Measurements from ENCODE around the gene ENTPD1. TPM values are rescaled to one million over a fixed set of nuclear protein-coding genes. Genes with fewer than 3 reads are reported as not detected.

ENTPD1 gene
- polyA plus RNA-seq, 2 of the 4 experiments (the other 2 are of a cell fraction) = 0.08 to 0.14 TPM

DNA sequence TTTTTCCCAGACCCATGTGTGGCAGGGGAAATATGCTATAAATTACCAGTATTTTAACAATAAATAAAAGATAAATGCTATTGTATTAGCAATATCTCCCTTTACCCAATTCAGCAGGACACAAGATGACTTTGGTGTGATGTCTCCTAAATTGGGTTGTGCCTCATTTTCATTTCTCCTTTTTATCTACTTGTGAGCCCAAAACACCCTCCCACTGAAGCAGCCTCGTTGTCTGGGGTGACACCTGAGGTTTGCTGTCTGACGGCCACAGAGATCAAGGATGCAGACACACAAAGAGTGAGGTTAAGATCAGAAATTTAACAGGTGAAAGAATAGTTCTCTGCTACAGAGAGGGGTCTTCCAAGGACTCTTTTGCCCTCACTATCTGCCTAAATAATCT lies 124.7 kb downstream of the ENTPD1 start:
- TF ChIP-seq, protein P1, sequence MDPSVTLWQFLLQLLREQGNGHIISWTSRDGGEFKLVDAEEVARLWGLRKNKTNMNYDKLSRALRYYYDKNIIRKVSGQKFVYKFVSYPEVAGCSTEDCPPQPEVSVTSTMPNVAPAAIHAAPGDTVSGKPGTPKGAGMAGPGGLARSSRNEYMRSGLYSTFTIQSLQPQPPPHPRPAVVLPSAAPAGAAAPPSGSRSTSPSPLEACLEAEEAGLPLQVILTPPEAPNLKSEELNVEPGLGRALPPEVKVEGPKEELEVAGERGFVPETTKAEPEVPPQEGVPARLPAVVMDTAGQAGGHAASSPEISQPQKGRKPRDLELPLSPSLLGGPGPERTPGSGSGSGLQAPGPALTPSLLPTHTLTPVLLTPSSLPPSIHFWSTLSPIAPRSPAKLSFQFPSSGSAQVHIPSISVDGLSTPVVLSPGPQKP (IDR thresholded peaks at IDR 0.05; ENCODE audit: low read depth, low read length) = no peak
- TF ChIP-seq HOXB5 (CRISPR knock-in tag; IDR thresholded peaks at IDR 0.05) (no peak), RAD21 (conservative IDR thresholded peaks at IDR 0.05 in 1 of 2, IDR thresholded peaks at IDR 0.05 in 1 of 2) (no peak), NFE2L2 (conservative IDR thresholded peaks at IDR 0.05; ENCODE audit: low read length) (no peak), RNF2 (IDR thresholded peaks at IDR 0.05; ENCODE audit: borderline replicate concordance, low read depth) (no peak), SMC3 (IDR thresholded peaks at IDR 0.05) (no peak), HOXB13 (CRISPR knock-in tag; IDR thresholded peaks at IDR 0.05; ENCODE audit: low read depth) (no peak), HDAC2 (IDR thresholded peaks at IDR 0.05) (no peak), CHD2 (IDR thresholded peaks at IDR 0.05; ENCODE audit: low read length, partially characterized antibody) (no peak), RFX5 (IDR thresholded peaks at IDR 0.05) (no peak), POLR2A (IDR thresholded peaks at IDR 0.05; ENCODE audit: low read length) (no peak), MYC (IDR thresholded peaks at IDR 0.05; ENCODE audit: borderline replicate concordance, low read length) (no peak), CBX8 (IDR thresholded peaks at IDR 0.05) (no peak), ZFP36 (IDR thresholded peaks at IDR 0.05; ENCODE audit: borderline replicate concordance, partially characterized antibody) (no peak), MAFK (IDR thresholded peaks at IDR 0.05; ENCODE audit: partially characterized antibody) (no peak), BHLHE40 (IDR thresholded peaks at IDR 0.05; ENCODE audit: low read depth, low read length) (no peak)
- TF ChIP-seq, protein P2, sequence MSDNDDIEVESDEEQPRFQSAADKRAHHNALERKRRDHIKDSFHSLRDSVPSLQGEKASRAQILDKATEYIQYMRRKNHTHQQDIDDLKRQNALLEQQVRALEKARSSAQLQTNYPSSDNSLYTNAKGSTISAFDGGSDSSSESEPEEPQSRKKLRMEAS (IDR thresholded peaks at IDR 0.05) = no peak
- TF ChIP-seq, protein P3, sequence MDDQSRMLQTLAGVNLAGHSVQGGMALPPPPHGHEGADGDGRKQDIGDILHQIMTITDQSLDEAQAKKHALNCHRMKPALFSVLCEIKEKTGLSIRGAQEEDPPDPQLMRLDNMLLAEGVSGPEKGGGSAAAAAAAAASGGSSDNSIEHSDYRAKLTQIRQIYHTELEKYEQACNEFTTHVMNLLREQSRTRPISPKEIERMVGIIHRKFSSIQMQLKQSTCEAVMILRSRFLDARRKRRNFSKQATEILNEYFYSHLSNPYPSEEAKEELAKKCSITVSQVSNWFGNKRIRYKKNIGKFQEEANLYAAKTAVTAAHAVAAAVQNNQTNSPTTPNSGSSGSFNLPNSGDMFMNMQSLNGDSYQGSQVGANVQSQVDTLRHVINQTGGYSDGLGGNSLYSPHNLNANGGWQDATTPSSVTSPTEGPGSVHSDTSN (IDR thresholded peaks at IDR 0.05) = no peak
- TF ChIP-seq, protein P4, sequence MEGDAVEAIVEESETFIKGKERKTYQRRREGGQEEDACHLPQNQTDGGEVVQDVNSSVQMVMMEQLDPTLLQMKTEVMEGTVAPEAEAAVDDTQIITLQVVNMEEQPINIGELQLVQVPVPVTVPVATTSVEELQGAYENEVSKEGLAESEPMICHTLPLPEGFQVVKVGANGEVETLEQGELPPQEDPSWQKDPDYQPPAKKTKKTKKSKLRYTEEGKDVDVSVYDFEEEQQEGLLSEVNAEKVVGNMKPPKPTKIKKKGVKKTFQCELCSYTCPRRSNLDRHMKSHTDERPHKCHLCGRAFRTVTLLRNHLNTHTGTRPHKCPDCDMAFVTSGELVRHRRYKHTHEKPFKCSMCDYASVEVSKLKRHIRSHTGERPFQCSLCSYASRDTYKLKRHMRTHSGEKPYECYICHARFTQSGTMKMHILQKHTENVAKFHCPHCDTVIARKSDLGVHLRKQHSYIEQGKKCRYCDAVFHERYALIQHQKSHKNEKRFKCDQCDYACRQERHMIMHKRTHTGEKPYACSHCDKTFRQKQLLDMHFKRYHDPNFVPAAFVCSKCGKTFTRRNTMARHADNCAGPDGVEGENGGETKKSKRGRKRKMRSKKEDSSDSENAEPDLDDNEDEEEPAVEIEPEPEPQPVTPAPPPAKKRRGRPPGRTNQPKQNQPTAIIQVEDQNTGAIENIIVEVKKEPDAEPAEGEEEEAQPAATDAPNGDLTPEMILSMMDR (IDR thresholded peaks at IDR 0.05) = no peak
- H3K27ac ChIP-seq = no peak overlapping the region
- DNase-seq (ENCODE audit: low read depth in 1 of 2, low spot score in 1 of 2) (no peak), FAIRE-seq (no peak), ATAC-seq (no peak)
- no peaks in the 10 kb centered on the region for H3K9me3 ChIP-seq
- POLR2A ChIA-PET = no interaction called here
- H3K4me3 ChIP-seq = no peak overlapping the region
- CTCF ChIA-PET = no interaction called here
- no peaks in the 10 kb centered on the region for H3K4me1 ChIP-seq
- H3K4me2 ChIP-seq = no peak overlapping the region
- 87% methylated on average over 2 of the region's 2 CpGs for WGBS (ENCODE audit: missing lambda C conversion rate)

DNA sequence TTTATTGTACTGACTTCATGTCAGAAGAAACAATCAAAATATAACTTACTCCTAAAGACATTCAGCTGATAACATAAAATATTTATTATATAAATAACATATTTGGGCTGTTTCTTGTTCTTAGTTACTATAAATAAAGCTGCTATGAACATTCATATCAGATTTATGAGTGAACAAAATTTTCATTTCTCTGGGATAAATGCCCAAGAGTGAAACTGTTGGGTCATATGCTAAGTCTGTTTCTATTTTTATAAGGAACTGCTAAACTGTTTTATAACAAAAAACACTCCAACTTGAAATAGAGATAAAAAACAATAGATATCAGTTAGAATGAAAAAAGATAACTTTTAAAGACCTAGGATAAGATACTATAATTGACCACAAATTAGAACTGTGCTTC lies 125.4 kb downstream of the ENTPD1 start:
- FAIRE-seq = no peak
- H3K27ac ChIP-seq = no peak overlapping the region
- H3K4me3 ChIP-seq = no peak overlapping the region
- no peak for DNase-seq (ENCODE audit: low read depth in 1 of 2, low spot score in 1 of 2)
- POLR2A ChIA-PET = no interaction called here
- ATAC-seq = no peak
- no peaks in the 10 kb centered on the region for H3K9me3 ChIP-seq
- no peak overlapping the region for H3K4me2 ChIP-seq
- no peaks in the 10 kb centered on the region for H3K4me1 ChIP-seq
- TF ChIP-seq RNF2 (IDR thresholded peaks at IDR 0.05; ENCODE audit: borderline replicate concordance, low read depth) (no peak), MAZ (IDR thresholded peaks at IDR 0.05; ENCODE audit: borderline replicate concordance, low read depth, low read length) (no peak), ESRRA (IDR thresholded peaks at IDR 0.05; ENCODE audit: borderline replicate concordance, low read length) (no peak), ZNF302 (CRISPR knock-in tag; IDR thresholded peaks at IDR 0.05) (no peak), ZC3H11A (IDR thresholded peaks at IDR 0.05) (no peak), CBX8 (IDR thresholded peaks at IDR 0.05) (no peak), TFCP2L1 (CRISPR knock-in tag; IDR thresholded peaks at IDR 0.05) (no peak), POLR2AphosphoS2 (conservative IDR thresholded peaks at IDR 0.05; ENCODE audit: low read length) (no peak), RFX5 (IDR thresholded peaks at IDR 0.05) (no peak), FOSB (CRISPR knock-in tag; IDR thresholded peaks at IDR 0.05) (no peak), EHMT2 (IDR thresholded peaks at IDR 0.05; ENCODE audit: low read depth) (no peak), FOSL2 (IDR thresholded peaks at IDR 0.05) (no peak), FOSL2 (CRISPR knock-in tag; IDR thresholded peaks at IDR 0.05) (no peak), HEYL (CRISPR knock-in tag; IDR thresholded peaks at IDR 0.05) (no peak), KDM5A (IDR thresholded peaks at IDR 0.05) (no peak)
- TF ChIP-seq, protein P5, sequence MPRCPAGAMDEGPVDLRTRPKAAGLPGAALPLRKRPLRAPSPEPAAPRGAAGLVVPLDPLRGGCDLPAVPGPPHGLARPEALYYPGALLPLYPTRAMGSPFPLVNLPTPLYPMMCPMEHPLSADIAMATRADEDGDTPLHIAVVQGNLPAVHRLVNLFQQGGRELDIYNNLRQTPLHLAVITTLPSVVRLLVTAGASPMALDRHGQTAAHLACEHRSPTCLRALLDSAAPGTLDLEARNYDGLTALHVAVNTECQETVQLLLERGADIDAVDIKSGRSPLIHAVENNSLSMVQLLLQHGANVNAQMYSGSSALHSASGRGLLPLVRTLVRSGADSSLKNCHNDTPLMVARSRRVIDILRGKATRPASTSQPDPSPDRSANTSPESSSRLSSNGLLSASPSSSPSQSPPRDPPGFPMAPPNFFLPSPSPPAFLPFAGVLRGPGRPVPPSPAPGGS (IDR thresholded peaks at IDR 0.05) = no peak
- TF ChIP-seq, protein P6, sequence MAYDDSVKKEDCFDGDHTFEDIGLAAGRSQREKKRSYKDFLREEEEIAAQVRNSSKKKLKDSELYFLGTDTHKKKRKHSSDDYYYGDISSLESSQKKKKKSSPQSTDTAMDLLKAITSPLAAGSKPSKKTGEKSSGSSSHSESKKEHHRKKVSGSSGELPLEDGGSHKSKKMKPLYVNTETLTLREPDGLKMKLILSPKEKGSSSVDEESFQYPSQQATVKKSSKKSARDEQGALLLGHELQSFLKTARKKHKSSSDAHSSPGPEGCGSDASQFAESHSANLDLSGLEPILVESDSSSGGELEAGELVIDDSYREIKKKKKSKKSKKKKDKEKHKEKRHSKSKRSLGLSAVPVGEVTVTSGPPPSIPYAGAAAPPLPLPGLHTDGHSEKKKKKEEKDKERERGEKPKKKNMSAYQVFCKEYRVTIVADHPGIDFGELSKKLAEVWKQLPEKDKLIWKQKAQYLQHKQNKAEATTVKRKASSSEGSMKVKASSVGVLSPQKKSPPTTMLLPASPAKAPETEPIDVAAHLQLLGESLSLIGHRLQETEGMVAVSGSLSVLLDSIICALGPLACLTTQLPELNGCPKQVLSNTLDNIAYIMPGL (CRISPR knock-in tag; IDR thresholded peaks at IDR 0.05; ENCODE audit: borderline replicate concordance) = no peak
- TF ChIP-seq, protein P7, sequence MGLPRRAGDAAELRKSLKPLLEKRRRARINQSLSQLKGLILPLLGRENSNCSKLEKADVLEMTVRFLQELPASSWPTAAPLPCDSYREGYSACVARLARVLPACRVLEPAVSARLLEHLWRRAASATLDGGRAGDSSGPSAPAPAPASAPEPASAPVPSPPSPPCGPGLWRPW (IDR thresholded peaks at IDR 0.05) = no peak
- CTCF ChIA-PET = no interaction called here
